HepG2 (cell line): ENCODE measurements around the gene OR1M1. TPM values are rescaled to one million over a fixed set of nuclear protein-coding genes. Genes with fewer than 3 reads are reported as not detected.
A peak's percentile ranks its signal among the peaks of the same experiment; 100 is the strongest.

ENCODE experiments used
- ARNT2 ChIP-seq: sonication (generic); formaldehyde crosslinking; IDR thresholded peaks from 2 replicates; pipeline ENCODE4 v1.8.0; 2022; ENCODE audit warnings: mild to moderate bottlenecking, low read depth, missing genetic modification reagents, moderate library complexity
- ATM ChIP-seq: fragments of 450-650 bp; IDR thresholded peaks from 2 replicates; pipeline ENCODE4 v1.7.1; 2017; ENCODE audit warnings: mild to moderate bottlenecking, borderline replicate concordance
- CC2D1A ChIP-seq: sonication (generic); formaldehyde crosslinking; IDR thresholded peaks from 2 replicates; pipeline ENCODE4 v1.8.1; 2023; ENCODE audit warnings: mild to moderate bottlenecking, missing genetic modification reagents
- NFKBIZ ChIP-seq: IDR thresholded peaks from 2 replicates; pipeline ENCODE4 v1.6.1; 2018; ENCODE audit warnings: missing genetic modification reagents, missing compliant biosample characterization
- ONECUT2 ChIP-seq: sonication (generic); formaldehyde crosslinking; IDR thresholded peaks from 2 replicates; pipeline ENCODE4 v1.4.0; 2020; ENCODE audit warnings: missing genetic modification reagents
- POLR2AphosphoS5 ChIP-seq: IDR thresholded peaks from 2 replicates; pipeline ENCODE4 v1.6.1; 2012; ENCODE audit warnings: low read depth, low read length
- RFX5 ChIP-seq: IDR thresholded peaks from 2 replicates; pipeline ENCODE4 v1.6.1; 2011; ENCODE audit warnings: low read depth, low read length, improper control_type of control experiment
- TMF1 ChIP-seq: sonication (generic); formaldehyde crosslinking; IDR thresholded peaks from 2 replicates; pipeline ENCODE4 v1.8.1; 2022; ENCODE audit warnings: low read depth, missing genetic modification reagents
- ZKSCAN5 ChIP-seq: sonication (generic); formaldehyde crosslinking; IDR thresholded peaks from 2 replicates; pipeline ENCODE4 v1.5.1; 2020; ENCODE audit warnings: mild to moderate bottlenecking, missing genetic modification reagents
- ZNF253 ChIP-seq: sonication (generic); formaldehyde crosslinking; IDR thresholded peaks from 2 replicates; pipeline ENCODE4 v1.8.0; 2022; ENCODE audit warnings: mild to moderate bottlenecking, missing genetic modification reagents, borderline replicate concordance
- ZNF367 ChIP-seq: sonication (generic); formaldehyde crosslinking; IDR thresholded peaks from 2 replicates; pipeline ENCODE4 v1.4.0; 2020; ENCODE audit warnings: missing genetic modification reagents, borderline replicate concordance
- ZNF382 ChIP-seq: sonication (generic); formaldehyde crosslinking; IDR thresholded peaks from 2 replicates; pipeline ENCODE4 v1.5.0; 2020; ENCODE audit warnings: missing genetic modification reagents, mild to moderate bottlenecking, borderline replicate concordance
- ZNF75D ChIP-seq: sonication (generic); formaldehyde crosslinking; IDR thresholded peaks from 2 replicates; pipeline ENCODE4 v1.8.1; 2023; ENCODE audit warnings: missing genetic modification reagents, mild to moderate bottlenecking, borderline replicate concordance
- polyA plus RNA-seq, 8 experiments: library from polyadenylated mRNA; depleted of rRNA in 3 of 8; stranded (reverse) in 7 of 8; unstranded in 1 of 8; fragments of >200 nt; fragmentation: Illumina TruSeq in 4 of 8; extraction: Trizol in 4 of 8; gene quantifications; 2 replicates each; pipeline versions ENCODE4 v1.2.1 to v1.2.3, GENCODE V29; 2011 to 2016; ENCODE audit warnings: low read depth in 4 of 8, missing spikeins in 1 of 8, mixed read lengths in 1 of 8; ENCODE audit not compliant: insufficient read depth in 1 of 8
- total RNA-seq, 5 experiments: library from RNA; depleted of rRNA; stranded (reverse); fragments of >200 nt; fragmentation: Illumina TruSeq; extraction: Trizol; gene quantifications; 2 replicates each; pipeline ENCODE4 v1.2.3, GENCODE V29; 2016; ENCODE audit warnings: low read depth in 1 of 5
- TF ChIP-seq, protein P1 (sequence below): sonication (generic); formaldehyde crosslinking; IDR thresholded peaks from 2 replicates; pipeline ENCODE4 v1.4.0; 2020; ENCODE audit warnings: missing genetic modification reagents, borderline replicate concordance
- TF ChIP-seq, protein P2 (sequence below): sonication (generic); formaldehyde crosslinking; IDR thresholded peaks from 2 replicates; pipeline ENCODE4 v1.4.0; 2020; ENCODE audit warnings: mild to moderate bottlenecking, missing genetic modification reagents
- TF ChIP-seq, protein P3 (sequence below): sonication (generic); formaldehyde crosslinking; IDR thresholded peaks from 2 replicates; pipeline ENCODE4 v1.5.1; 2020; ENCODE audit warnings: missing genetic modification reagents, mild to moderate bottlenecking, borderline replicate concordance
- TF ChIP-seq, protein P4 (sequence below): sonication (generic); formaldehyde crosslinking; IDR thresholded peaks from 2 replicates; pipeline ENCODE4 v1.4.0; 2020; ENCODE audit warnings: missing genetic modification reagents

The OR1M1 gene
- total and polyA plus RNA-seq, 2 of the 13 experiments (the other 11 are each of a cell fraction or from before 2014, with no cell fraction given), result not detected

DNA sequence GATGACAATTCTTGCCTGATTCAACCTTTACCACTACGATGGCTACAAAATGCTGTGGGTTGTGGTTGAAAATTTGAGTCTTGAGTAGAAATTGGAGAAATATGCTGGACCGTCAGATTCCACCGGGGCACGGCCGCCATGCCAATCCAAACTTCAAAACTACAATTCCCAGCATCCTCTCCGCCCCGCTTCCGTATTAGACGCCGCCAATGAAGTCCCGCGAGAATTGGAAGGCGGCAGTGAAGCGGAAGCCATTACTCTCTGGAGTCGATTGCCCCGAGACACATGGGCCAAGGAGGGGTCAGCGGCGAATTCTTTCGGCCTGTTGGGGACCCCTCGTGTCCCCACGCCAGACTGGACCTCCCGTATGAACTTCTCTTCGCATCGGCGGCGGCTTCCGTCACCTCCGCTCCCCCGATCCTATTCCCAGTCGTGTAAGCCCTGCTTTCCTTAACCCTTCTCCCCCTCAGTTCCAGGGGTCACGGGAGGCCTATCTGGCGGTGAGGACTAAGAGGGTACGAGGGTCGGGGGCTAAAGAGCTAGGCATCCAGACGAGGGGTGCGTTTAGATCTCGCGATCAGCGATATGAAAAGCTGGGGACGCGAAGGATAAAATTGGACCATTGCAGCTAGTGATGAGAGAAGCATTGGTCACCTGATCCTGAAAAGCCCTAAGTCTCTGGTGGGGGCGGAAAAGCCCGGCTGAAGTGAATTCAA is 53.5 kb downstream of the OR1M1 start, which contains the start of gene ZNF317 (continued):
- TF ChIP-seq, protein P1, sequence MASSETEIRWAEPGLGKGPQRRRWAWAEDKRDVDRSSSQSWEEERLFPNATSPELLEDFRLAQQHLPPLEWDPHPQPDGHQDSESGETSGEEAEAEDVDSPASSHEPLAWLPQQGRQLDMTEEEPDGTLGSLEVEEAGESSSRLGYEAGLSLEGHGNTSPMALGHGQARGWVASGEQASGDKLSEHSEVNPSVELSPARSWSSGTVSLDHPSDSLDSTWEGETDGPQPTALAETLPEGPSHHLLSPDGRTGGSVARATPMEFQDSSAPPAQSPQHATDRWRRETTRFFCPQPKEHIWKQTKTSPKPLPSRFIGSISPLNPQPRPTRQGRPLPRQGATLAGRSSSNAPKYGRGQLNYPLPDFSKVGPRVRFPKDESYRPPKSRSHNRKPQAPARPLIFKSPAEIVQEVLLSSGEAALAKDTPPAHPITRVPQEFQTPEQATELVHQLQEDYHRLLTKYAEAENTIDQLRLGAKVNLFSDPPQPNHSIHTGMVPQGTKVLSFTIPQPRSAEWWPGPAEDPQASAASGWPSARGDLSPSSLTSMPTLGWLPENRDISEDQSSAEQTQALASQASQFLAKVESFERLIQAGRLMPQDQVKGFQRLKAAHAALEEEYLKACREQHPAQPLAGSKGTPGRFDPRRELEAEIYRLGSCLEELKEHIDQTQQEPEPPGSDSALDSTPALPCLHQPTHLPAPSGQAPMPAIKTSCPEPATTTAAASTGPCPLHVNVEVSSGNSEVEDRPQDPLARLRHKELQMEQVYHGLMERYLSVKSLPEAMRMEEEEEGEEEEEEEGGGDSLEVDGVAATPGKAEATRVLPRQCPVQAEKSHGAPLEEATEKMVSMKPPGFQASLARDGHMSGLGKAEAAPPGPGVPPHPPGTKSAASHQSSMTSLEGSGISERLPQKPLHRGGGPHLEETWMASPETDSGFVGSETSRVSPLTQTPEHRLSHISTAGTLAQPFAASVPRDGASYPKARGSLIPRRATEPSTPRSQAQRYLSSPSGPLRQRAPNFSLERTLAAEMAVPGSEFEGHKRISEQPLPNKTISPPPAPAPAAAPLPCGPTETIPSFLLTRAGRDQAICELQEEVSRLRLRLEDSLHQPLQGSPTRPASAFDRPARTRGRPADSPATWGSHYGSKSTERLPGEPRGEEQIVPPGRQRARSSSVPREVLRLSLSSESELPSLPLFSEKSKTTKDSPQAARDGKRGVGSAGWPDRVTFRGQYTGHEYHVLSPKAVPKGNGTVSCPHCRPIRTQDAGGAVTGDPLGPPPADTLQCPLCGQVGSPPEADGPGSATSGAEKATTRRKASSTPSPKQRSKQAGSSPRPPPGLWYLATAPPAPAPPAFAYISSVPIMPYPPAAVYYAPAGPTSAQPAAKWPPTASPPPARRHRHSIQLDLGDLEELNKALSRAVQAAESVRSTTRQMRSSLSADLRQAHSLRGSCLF (CRISPR knock-in tag), result no peak
- TF ChIP-seq POLR2AphosphoS5 (peak; percentile 95), ATM (no peak), ZKSCAN5 (CRISPR knock-in tag) (no peak), NFKBIZ (no peak), ZNF382 (CRISPR knock-in tag) (no peak), RFX5 (no peak), ZNF253 (CRISPR knock-in tag) (no peak), CC2D1A (CRISPR knock-in tag) (no peak), ZNF75D (CRISPR knock-in tag) (no peak), ONECUT2 (CRISPR knock-in tag) (no peak), ARNT2 (peak; percentile 91), ZNF367 (CRISPR knock-in tag) (no peak), TMF1 (no peak; the same call in 1 of the 2 replicates)
- TF ChIP-seq, protein P2, sequence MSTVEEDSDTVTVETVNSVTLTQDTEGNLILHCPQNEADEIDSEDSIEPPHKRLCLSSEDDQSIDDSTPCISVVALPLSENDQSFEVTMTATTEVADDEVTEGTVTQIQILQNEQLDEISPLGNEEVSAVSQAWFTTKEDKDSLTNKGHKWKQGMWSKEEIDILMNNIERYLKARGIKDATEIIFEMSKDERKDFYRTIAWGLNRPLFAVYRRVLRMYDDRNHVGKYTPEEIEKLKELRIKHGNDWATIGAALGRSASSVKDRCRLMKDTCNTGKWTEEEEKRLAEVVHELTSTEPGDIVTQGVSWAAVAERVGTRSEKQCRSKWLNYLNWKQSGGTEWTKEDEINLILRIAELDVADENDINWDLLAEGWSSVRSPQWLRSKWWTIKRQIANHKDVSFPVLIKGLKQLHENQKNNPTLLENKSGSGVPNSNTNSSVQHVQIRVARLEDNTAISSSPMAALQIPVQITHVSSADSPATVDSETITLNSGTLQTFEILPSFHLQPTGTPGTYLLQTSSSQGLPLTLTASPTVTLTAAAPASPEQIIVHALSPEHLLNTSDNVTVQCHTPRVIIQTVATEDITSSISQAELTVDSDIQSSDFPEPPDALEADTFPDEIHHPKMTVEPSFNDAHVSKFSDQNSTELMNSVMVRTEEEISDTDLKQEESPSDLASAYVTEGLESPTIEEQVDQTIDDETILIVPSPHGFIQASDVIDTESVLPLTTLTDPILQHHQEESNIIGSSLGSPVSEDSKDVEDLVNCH (CRISPR knock-in tag), result no peak
- TF ChIP-seq, protein P3, sequence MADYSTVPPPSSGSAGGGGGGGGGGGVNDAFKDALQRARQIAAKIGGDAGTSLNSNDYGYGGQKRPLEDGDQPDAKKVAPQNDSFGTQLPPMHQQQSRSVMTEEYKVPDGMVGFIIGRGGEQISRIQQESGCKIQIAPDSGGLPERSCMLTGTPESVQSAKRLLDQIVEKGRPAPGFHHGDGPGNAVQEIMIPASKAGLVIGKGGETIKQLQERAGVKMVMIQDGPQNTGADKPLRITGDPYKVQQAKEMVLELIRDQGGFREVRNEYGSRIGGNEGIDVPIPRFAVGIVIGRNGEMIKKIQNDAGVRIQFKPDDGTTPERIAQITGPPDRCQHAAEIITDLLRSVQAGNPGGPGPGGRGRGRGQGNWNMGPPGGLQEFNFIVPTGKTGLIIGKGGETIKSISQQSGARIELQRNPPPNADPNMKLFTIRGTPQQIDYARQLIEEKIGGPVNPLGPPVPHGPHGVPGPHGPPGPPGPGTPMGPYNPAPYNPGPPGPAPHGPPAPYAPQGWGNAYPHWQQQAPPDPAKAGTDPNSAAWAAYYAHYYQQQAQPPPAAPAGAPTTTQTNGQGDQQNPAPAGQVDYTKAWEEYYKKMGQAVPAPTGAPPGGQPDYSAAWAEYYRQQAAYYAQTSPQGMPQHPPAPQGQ (CRISPR knock-in tag), result no peak
- TF ChIP-seq, protein P4, sequence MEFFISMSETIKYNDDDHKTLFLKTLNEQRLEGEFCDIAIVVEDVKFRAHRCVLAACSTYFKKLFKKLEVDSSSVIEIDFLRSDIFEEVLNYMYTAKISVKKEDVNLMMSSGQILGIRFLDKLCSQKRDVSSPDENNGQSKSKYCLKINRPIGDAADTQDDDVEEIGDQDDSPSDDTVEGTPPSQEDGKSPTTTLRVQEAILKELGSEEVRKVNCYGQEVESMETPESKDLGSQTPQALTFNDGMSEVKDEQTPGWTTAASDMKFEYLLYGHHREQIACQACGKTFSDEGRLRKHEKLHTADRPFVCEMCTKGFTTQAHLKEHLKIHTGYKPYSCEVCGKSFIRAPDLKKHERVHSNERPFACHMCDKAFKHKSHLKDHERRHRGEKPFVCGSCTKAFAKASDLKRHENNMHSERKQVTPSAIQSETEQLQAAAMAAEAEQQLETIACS (CRISPR knock-in tag), result no peak
